Endothelial cell of umbilical vein (primary cell): Measurements from ENCODE around the gene SNAP25.

Experiments used
- CTCF ChIP-seq, 2 donors: IDR thresholded peaks; 1 replicate in 1 of 2; 2 replicates in 1 of 2; pipeline ENCODE4 v1.5.1; 2011; ENCODE audit warnings: low read length in 2 of 2, mild to moderate bottlenecking in 2 of 2, moderate library complexity in 2 of 2, control low read depth in 1 of 2, inconsistent platforms in 1 of 2, low read depth in 1 of 2; ENCODE audit not compliant: insufficient read depth in 1 of 2; ENCODE audit errors: extremely low read depth in 1 of 2
- EZH2 ChIP-seq: IDR thresholded peaks from 2 replicates; pipeline ENCODE4 v1.6.1; 2012; ENCODE audit warnings: borderline replicate concordance, low read depth, mild to moderate bottlenecking, moderate library complexity, low read length, inconsistent platforms; ENCODE audit not compliant: severe bottlenecking
- FOS ChIP-seq: IDR thresholded peaks from 2 replicates; pipeline ENCODE4 v1.6.1; 2011; ENCODE audit warnings: mild to moderate bottlenecking, low read length, moderate library complexity, borderline replicate concordance; ENCODE audit not compliant: insufficient read depth
- GATA2 ChIP-seq: IDR thresholded peaks from 2 replicates; pipeline ENCODE4 v1.7.0; 2011; ENCODE audit warnings: low read depth, mild to moderate bottlenecking, moderate library complexity, mixed read lengths, low read length; ENCODE audit not compliant: insufficient read length, insufficient read depth
- JUN ChIP-seq: IDR thresholded peaks from 2 replicates; pipeline ENCODE4 v1.6.1; 2011; ENCODE audit warnings: borderline replicate concordance, low read depth; ENCODE audit not compliant: insufficient read length, insufficient read depth
- MAX ChIP-seq: IDR thresholded peaks from 2 replicates; pipeline ENCODE4 v1.6.1; 2011; ENCODE audit not compliant: insufficient read depth, insufficient read length
- MYC ChIP-seq: IDR thresholded peaks from one replicate; pipeline ENCODE4 v1.6.1; 2011; ENCODE audit warnings: mild to moderate bottlenecking, low read depth, low read length
- POLR2A ChIP-seq: IDR thresholded peaks from 2 replicates; pipeline ENCODE4 v1.6.1; 2012; ENCODE audit warnings: low read depth, mild to moderate bottlenecking, control low read depth, low read length
- POLR2AphosphoS5 ChIP-seq: IDR thresholded peaks from 2 replicates; pipeline ENCODE4 v1.6.1; 2012; ENCODE audit warnings: low read depth, mild to moderate bottlenecking, control low read depth, low read length, moderate library complexity; ENCODE audit not compliant: insufficient read depth

GRCh38 chr20:10194166-10194565, 24.5 kb upstream of the SNAP25 start:
- TF ChIP-seq CTCF (IDR thresholded peaks at IDR 0.05; ENCODE audit: extremely low read depth in 1 of 2, insufficient read depth in 1 of 2, low read depth in 1 of 2, low read length in 2 of 2) (no peak), MAX (no peak), EZH2 (no peak), JUN (no peak), POLR2A (no peak), MYC (no peak), POLR2AphosphoS5 (no peak), FOS (no peak), GATA2 (no peak)
